MCF 10A (cell line): ENCODE data around the gene RAB43. TPM values are rescaled to one million over a fixed set of nuclear protein-coding genes. Genes with fewer than 3 reads are reported as not detected.

Experiments used
- BruUV-seq: library from RNA; stranded (reverse); fragments of 400-500 nt; replicated peaks from 2 replicates; lab custom pipeline; 2021; lab: Mats Ljungman, UMichigan
- CTCF ChIA-PET: fragments of 300-600 bp; sonication (Branson Sonifier 250); formaldehyde crosslinking; extraction: SDS; loops from one replicate; lab custom pipeline; 2021; ENCODE audit warnings: antibody characterized with exemption, inconsistent platforms; lab: Yijun Ruan, JAX
- POLR2A ChIA-PET: fragments of 300-600, 350-650 bp; sonication (Branson Sonifier 250); formaldehyde crosslinking; extraction: SDS; loops from one replicate; lab custom pipeline; 2020; ENCODE audit warnings: antibody characterized with exemption, inconsistent platforms; lab: Yijun Ruan, JAX
- DNase-seq: peaks from one replicate; pipeline ENCODE4 v3.0.0-alpha.2; 2018; ENCODE audit not compliant: unreplicated experiment
- H3K27ac Mint-ChIP-seq: one replicate; pipeline ENCODE4 v1.8.0; 2022; ENCODE audit warnings: mild to moderate bottlenecking, low read depth, mixed read lengths; ENCODE audit not compliant: unreplicated experiment
- H3K27me3 Mint-ChIP-seq: one replicate; pipeline ENCODE4 v1.8.0; 2022; ENCODE audit warnings: mixed read lengths; ENCODE audit not compliant: insufficient read depth, unreplicated experiment
- H3K36me3 Mint-ChIP-seq: one replicate; pipeline ENCODE4 v1.8.0; 2022; ENCODE audit warnings: mild to moderate bottlenecking, moderate library complexity, mixed read lengths; ENCODE audit not compliant: insufficient read depth, unreplicated experiment
- H3K4me1 Mint-ChIP-seq: one replicate; pipeline ENCODE4 v1.8.0; 2022; ENCODE audit warnings: mixed read lengths; ENCODE audit not compliant: insufficient read depth, unreplicated experiment
- H3K4me3 Mint-ChIP-seq: one replicate; pipeline ENCODE4 v1.8.0; 2022; ENCODE audit warnings: mild to moderate bottlenecking, moderate library complexity, mixed read lengths; ENCODE audit not compliant: unreplicated experiment
- H3K9me3 Mint-ChIP-seq: one replicate; pipeline ENCODE4 v1.8.0; 2022; ENCODE audit warnings: mixed read lengths; ENCODE audit not compliant: unreplicated experiment
- intact Hi-C: fragments of 100-400 bp; cut with micrococcal nuclease; formaldehyde crosslinking; loops from 2 replicates; pipeline ENCODE4 v1.14.1; 2022
- total RNA-seq: library from RNA; stranded (reverse); gene quantifications from 2 replicates; pipeline ENCODE4 v1.2.3, GENCODE V29; 2022
- TF ChIP-seq, protein P1 (sequence below): fragments of 200-600 bp; IDR thresholded peaks from one replicate; pipeline ENCODE4 v1.8.0; 2022; ENCODE audit warnings: antibody characterized with exemption, mild to moderate bottlenecking; ENCODE audit not compliant: unreplicated experiment

The RAB43 gene
- total RNA-seq, 1 experiment from 2014 or later: 18.9 TPM

DNA sequence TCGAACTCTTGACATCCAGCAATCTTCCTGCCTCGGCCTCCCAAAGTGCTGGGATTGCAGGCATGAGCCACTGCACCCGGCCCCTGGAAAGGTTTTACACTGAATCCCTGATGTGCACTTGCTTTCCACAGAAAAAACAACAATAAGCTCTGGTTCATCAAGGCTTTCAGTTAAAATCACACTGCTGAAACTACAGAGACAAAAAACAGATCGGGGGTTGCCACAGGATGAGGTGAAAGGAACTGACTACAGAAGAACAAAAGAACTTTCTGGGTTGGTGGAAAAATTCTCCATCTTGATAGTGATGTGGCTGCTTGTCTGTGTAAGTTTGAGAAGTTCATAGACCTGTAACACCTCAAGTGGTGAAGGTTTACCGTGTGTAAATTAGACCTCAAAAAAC lies 2.9 kb downstream of the RAB43 start:
- Mint-ChIP-seq H3K27ac (no peak overlapping the region), H3K9me3 (no peaks in the 10 kb centered on the region), H3K27me3 (no peaks in the 10 kb centered on the region), H3K4me3 (peak overlapping the region; percentile 77), H3K36me3 (peaks cover 17% of the 10 kb centered on the region), H3K4me1 (peaks cover 26% of the 10 kb centered on the region)
- intact Hi-C loops: no loop called here
- BruUV-seq: no TSS peak
- POLR2A ChIA-PET: interaction anchor here (0.8 to 4.7 kb wide), 4 partner anchors 26 to 66 kb away, joined by 3 to 33 read pairs (median 16); no protein-coding TSS in a partner anchor
- TF ChIP-seq, protein P1, sequence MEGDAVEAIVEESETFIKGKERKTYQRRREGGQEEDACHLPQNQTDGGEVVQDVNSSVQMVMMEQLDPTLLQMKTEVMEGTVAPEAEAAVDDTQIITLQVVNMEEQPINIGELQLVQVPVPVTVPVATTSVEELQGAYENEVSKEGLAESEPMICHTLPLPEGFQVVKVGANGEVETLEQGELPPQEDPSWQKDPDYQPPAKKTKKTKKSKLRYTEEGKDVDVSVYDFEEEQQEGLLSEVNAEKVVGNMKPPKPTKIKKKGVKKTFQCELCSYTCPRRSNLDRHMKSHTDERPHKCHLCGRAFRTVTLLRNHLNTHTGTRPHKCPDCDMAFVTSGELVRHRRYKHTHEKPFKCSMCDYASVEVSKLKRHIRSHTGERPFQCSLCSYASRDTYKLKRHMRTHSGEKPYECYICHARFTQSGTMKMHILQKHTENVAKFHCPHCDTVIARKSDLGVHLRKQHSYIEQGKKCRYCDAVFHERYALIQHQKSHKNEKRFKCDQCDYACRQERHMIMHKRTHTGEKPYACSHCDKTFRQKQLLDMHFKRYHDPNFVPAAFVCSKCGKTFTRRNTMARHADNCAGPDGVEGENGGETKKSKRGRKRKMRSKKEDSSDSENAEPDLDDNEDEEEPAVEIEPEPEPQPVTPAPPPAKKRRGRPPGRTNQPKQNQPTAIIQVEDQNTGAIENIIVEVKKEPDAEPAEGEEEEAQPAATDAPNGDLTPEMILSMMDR: no peak
- no peak for DNase-seq
- CTCF ChIA-PET: interaction anchor here (0.6 to 7.4 kb wide), 6 partner anchors 10 to 281 kb away, joined by 3 to 67 read pairs (median 4); no protein-coding TSS in a partner anchor

DNA sequence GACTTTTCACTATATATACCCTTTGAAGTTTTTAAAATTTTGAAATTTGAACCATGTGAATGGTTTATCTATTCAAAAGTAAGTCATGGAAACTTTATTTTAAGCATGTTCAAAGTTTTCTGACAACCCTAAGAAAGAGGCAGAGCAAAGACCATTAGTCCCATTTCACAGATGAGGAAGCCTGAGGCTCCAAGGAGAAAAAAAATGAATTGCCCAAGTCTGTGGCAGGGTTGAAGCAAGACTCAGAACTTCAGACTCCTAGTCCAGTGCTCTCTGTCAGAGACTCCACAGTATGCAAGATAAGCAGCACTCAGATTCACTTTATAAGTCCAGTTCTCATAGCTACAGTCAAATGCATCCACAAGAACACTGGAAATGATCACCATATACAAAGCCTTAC lies 4.5 kb downstream of the RAB43 start:
- Mint-ChIP-seq H3K27me3 (no peaks in the 10 kb centered on the region), H3K9me3 (no peaks in the 10 kb centered on the region), H3K36me3 (peaks cover 11% of the 10 kb centered on the region), H3K27ac (no peak overlapping the region), H3K4me3 (no peak overlapping the region), H3K4me1 (peaks cover 11% of the 10 kb centered on the region)
- intact Hi-C loops: no loop called here
- no peak for DNase-seq
- ChIA-PET CTCF (interaction anchor here (0.6 to 7.4 kb wide), 3 partner anchors 10 to 128 kb away, joined by 3 to 67 read pairs (median 4); no protein-coding TSS in a partner anchor), POLR2A (no interaction called here)
- no TSS peak for BruUV-seq
- TF ChIP-seq, protein P1: no peak

DNA sequence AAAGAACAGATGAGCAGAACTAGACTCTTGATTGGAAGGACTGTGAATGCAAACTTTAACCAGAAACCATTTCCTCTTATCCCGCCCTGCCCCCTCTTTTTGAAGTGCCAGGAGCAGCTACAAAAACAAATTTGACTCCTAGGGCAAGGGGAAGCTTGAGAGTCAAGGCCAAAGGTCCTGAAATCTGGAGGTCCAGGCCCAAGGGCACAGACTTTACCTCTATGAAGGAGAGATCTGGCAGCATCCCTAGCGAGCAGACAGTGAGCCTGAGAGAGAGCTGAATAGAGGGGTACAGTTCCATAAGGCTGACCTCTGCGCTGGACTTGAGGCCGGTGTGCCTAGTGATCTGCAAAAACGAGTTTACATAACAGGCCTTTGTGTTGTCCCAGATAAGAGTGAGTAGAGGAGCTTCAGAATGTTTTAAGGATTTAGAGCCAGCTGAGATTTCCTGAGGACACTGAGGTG lies 5.1 kb downstream of the RAB43 start:
- DNase-seq: no peak
- H3K9me3 Mint-ChIP-seq: no peaks in the 10 kb centered on the region
- intact Hi-C loops: no loop called here
- BruUV-seq: no TSS peak
- ChIA-PET POLR2A (interaction anchor here (0.6 to 1.7 kb wide), 2 partner anchors 63 to 232 kb away, joined by 3 to 4 read pairs; no protein-coding TSS in a partner anchor), CTCF (interaction anchor here (0.6 to 0.9 kb wide), 2 partner anchors 79 to 104 kb away, joined by 3 read pairs; no protein-coding TSS in a partner anchor)
- no peak overlapping the region for H3K4me3 Mint-ChIP-seq
- H3K36me3 Mint-ChIP-seq: peaks cover 11% of the 10 kb centered on the region
- no peaks in the 10 kb centered on the region for H3K27me3 Mint-ChIP-seq
- peaks cover 11% of the 10 kb centered on the region for H3K4me1 Mint-ChIP-seq
- TF ChIP-seq, protein P1: no peak
- peak overlapping the region; percentile 44 for H3K27ac Mint-ChIP-seq

DNA sequence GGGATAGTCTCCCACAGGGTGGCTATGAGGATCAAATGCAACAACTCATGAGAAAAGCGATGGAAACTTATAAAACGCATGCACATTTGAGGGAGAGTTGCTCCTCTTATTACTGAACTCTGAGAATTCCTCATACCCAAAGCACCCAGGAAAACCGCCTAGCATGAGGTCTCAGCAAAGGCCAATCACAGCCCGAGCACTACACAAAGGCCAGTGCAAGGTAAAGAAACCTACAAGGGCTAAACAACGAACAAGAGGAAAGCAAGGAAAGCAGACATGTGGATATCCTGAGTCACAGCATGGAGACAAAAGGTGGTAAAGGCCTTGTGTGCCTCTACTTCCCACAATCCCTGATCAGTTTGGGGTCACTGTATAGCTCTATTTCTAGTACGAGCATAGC lies 7.1 kb downstream of the RAB43 start:
- TF ChIP-seq, protein P1: no peak
- ChIA-PET CTCF (interaction anchor here (0.7 kb wide), 1 partner anchor 491 kb away, joined by 3 read pairs; no protein-coding TSS in a partner anchor), POLR2A (no interaction called here)
- no TSS peak for BruUV-seq
- H3K27me3 Mint-ChIP-seq: no peaks in the 10 kb centered on the region
- no peak overlapping the region for H3K4me3 Mint-ChIP-seq
- DNase-seq: no peak
- no peaks in the 10 kb centered on the region for H3K9me3 Mint-ChIP-seq
- no peak overlapping the region for H3K27ac Mint-ChIP-seq
- peaks cover 7% of the 10 kb centered on the region for H3K4me1 Mint-ChIP-seq
- H3K36me3 Mint-ChIP-seq: peaks cover 20% of the 10 kb centered on the region
- intact Hi-C loops: no loop called here
